HG02623 (cell line): ENCODE data around the gene NR2F2.

Source experiments
- ATAC-seq: cut with Tn5 transposase; IDR thresholded peaks from one replicate; pipeline ENCODE4 v1.9.1; 2021; ENCODE audit warnings: moderate library complexity; ENCODE audit not compliant: unreplicated experiment

The NR2F2 gene

DNA sequence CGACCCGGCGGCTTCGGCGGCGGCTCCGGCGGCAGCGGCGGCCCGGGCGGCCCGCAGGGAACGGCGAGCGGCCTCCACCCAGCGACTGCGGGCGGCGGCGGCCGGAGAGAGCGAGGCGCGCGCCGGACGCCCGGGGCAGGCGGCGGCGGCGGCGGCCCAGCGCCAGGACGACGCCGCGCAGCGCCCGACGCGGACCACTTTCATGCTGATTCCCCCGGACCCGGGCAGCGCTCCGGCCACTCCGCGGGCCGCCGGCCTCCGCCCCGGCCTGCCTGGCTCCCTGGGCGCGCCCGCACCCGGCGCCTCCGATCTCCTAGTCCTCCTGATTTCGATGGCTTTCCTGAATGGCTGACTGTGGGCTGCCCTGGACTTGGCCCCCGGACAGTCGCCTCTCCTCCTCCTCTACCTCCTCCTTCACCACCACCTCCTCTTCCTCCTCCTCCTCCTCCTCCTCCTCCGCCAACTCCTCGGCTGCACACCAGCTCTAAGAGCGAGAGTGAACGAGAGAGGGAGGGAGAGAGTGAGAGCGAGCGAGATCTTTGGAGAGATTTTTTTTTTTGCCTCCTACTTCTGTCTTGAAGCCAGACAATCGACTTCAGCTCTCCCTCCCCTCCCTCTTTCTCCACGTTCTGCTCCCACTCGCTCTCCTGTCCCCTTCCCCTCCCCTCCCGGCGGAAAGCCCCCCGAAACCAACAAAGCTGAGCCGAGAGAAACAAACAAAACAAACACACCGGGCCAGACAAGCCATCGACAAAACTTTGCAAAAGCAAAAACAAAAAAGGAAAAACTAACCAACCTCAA is 844 bp downstream of the NR2F2 start:
- ATAC-seq, result no peak

GRCh38 chr15:96331945-96332636 is 1.6 kb downstream of the NR2F2 start:
- ATAC-seq, result no peak

- ATAC-seq, result no peak
Measured at GRCh38 chr15:96332637-96333121, 2.2 kb downstream of the NR2F2 start.

- ATAC-seq, result no peak
Measured at GRCh38 chr15:96333131-96334016, 2.9 kb downstream of the NR2F2 start.

DNA sequence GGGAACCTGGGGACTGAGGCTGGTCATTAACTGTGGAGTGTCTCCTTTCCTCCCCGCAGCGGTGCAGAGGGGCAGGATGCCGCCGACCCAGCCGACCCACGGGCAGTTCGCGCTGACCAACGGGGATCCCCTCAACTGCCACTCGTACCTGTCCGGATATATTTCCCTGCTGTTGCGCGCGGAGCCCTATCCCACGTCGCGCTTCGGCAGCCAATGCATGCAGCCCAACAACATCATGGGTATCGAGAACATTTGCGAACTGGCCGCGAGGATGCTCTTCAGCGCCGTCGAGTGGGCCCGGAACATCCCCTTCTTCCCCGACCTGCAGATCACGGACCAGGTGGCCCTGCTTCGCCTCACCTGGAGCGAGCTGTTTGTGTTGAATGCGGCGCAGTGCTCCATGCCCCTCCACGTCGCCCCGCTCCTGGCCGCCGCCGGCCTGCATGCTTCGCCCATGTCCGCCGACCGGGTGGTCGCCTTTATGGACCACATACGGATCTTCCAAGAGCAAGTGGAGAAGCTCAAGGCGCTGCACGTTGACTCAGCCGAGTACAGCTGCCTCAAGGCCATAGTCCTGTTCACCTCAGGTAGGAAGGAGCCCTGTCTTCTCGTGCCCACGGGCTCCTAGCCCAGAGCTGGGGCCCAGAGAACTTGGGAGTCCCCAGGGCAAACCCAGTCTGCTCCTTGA is 3.7 kb downstream of the NR2F2 start:
- no peak for ATAC-seq

- ATAC-seq, result no peak
Measured at GRCh38 chr15:96334705-96335410, 4.4 kb downstream of the NR2F2 start.

DNA sequence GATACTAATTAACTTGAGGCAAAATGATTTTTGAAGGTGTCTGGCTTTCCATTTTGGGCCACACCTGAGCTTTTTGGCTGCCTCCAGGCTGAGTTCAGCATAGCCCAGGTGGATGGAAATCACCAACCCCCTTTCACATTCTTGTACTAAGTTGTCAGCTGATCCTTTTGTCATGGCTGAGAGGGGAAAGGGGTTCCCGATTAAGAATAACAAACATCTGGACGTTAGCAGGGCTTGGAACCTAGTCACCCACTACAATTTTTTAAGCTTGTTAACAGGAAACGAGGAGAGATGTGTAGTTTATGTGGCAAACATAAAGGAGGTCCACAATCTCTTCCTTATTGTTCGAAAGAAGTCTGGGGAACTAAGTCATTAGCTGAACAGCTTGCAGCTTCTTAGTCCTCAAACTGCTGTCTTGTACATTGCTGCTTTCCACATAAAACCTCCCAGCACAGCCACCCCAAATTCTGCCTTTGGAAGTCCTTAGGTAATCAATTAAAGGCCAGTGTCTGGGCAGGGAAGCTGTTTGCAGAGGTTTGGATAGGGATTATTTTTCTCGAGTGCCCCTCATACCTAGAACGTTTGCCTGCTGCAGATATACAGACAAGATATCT is 5.0 kb downstream of the NR2F2 start:
- ATAC-seq, result no peak

- no peak for ATAC-seq
Measured at GRCh38 chr15:96336108-96336595, 5.7 kb downstream of the NR2F2 start.

- ATAC-seq, result no peak
Measured at GRCh38 chr15:96336596-96337364, 6.3 kb downstream of the NR2F2 start.

DNA sequence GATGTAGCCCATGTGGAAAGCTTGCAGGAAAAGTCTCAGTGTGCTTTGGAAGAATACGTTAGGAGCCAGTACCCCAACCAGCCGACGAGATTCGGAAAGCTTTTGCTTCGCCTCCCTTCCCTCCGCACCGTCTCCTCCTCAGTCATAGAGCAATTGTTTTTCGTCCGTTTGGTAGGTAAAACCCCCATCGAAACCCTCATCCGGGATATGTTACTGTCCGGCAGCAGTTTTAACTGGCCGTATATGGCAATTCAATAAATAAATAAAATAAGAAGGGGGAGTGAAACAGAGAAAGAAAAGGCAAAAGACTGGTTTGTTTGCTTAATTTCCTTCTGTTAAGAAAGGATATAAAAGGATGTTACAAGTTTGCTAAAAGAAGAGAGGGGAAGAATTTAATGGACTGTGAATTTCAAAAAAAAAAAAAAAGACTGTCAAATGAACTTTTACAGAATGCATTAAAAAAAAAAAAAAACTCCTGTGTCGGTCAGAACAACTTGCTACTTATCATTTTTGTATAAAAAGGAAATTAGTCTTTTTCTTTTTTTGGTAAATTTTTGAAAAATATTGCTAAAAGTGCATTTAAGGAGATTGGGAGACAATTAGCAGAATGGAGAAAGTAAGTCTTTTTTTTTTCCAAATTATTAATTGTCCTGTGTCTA is 7.0 kb downstream of the NR2F2 start:
- ATAC-seq, result no peak

GRCh38 chr15:96338074-96338765 is 7.7 kb downstream of the NR2F2 start:
- ATAC-seq, result no peak

GRCh38 chr15:96338766-96339618 is 8.5 kb downstream of the NR2F2 start:
- ATAC-seq, result no peak

- ATAC-seq, result no peak
Measured at GRCh38 chr15:96339619-96340347, 9.3 kb downstream of the NR2F2 start.

DNA sequence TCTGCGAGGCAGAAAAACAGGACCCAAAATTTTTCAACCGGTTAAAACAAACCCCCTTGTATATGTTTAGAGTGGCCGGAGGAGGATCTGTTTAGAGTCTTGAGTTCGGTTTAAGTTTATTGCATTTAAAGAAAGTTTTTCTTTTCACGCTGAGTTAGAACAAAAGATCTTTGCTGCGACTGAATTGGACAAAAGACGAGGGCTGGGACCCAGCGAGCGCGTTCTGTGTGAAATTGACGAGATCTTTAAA is 9.8 kb downstream of the NR2F2 start:
- ATAC-seq, result no peak

DNA sequence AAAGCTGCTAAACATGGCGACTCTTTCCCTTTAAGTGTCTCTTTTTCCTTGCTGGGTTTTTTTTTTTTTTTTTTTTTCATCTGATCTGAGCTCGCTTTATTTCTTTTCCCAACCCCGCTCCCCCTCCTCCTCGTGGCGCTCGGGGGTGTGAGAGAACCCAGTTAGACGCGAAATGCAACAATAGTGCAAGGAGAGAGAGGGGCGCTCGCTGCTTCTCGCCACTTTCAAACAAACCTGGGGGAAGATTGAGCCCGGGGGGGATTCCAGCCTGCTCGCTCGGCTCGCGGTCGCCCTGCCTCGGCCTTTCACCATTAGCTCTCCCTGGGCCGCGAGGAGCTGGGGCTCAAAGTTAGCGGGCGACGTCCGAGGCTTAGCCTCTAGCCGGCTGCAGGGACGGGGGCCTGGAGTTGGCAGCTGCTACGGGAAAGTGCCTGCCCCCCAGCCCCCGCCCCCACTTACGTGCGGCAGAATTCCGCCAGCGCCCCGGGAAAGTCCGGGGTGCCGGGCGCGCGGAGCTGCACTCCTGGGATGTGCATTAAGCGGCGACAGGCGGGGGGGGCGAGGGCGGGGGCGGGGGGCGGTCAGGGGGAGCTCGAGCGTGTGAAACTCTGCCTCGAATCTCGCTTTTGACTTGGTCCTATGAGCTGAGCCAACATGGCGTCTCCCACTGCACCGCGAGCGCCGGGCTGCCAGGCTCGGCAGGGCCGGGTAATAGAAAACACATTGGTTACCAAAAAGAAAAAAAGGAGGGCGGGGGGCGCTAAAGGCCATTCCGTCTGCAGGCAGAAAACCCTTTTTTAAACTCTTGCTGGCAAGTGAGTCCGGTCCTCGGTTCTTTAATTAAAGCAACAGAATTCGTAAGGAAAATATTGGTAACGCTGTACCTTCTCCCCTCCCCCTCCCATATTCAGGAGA is 10.4 kb downstream of the NR2F2 start:
- no peak for ATAC-seq
